Stimulated activated naive B cell treated with anti-CD40 and anti-IgM and Interleukin-4, amounts not matched to agents 10 μg/mL and 1 μg/mL and 100 μg/mL, for 72 hours (primary cell): Measurements from ENCODE around the gene ANO5.
A peak's percentile ranks its signal among the peaks of the same experiment; 100 is the strongest.

Experiments
- ATAC-seq, 2 donors: fragments of 150-1000 bp; cut with Tn5 transposase; replicated peaks; 2 replicates each; pipeline ENCODE4 v1.10.0; 2021; ENCODE audit warnings: moderate library complexity in 1 of 2
- DNase-seq: peaks from one replicate; pipeline ENCODE4 v3.0.0; 2021
- H3K27ac Mint-ChIP-seq: one replicate; pipeline ENCODE4 v1.8.0; 2022; ENCODE audit warnings: mild to moderate bottlenecking, mixed read lengths
- H3K27me3 Mint-ChIP-seq, 2 donors: one replicate each; pipeline ENCODE4 v1.8.0; 2022; ENCODE audit warnings: mixed read lengths in 2 of 2
- H3K36me3 Mint-ChIP-seq, 2 donors: one replicate each; pipeline ENCODE4 v1.8.0; 2022; ENCODE audit warnings: mixed read lengths in 2 of 2, mild to moderate bottlenecking in 1 of 2
- H3K4me1 Mint-ChIP-seq, 2 donors: one replicate each; pipeline ENCODE4 v1.8.0; 2022; ENCODE audit warnings: mixed read lengths in 2 of 2, mild to moderate bottlenecking in 1 of 2
- H3K4me3 Mint-ChIP-seq, 2 donors: one replicate each; pipeline ENCODE4 v1.8.0; 2022; ENCODE audit warnings: mild to moderate bottlenecking in 2 of 2, mixed read lengths in 2 of 2, moderate library complexity in 1 of 2
- H3K9me3 Mint-ChIP-seq, 2 donors: one replicate each; pipeline ENCODE4 v1.8.0; 2022; ENCODE audit warnings: mixed read lengths in 2 of 2, mild to moderate bottlenecking in 1 of 2

Gene ANO5

GRCh38 chr11:22192642-22193347 is at the start of gene ANO5:
Gene ANO5 (plus strand): TSS chr11:22193085. CDS start chr11:22193493, 408 bp downstream.
- Mint-ChIP-seq H3K4me1 (peaks cover 15 to 32% of the 10 kb centered on the region in 2 donors), H3K9me3 (peaks cover 0 to 7% of the 10 kb centered on the region in 2 donors), H3K4me3 (peak within 1 kb of the TSS; percentile 75 to 78), H3K27me3 (peaks cover 36 to 49% of the 10 kb centered on the region in 2 donors), H3K27ac (peak within 1 kb of the TSS; percentile 51), H3K36me3 (peaks cover 0 to 2% of the 10 kb centered on the region in 2 donors)
- DNase-seq (no peak), ATAC-seq (peak; percentile 31 to 32)

GRCh38 chr11:22151649-22152197 is 41.2 kb upstream of the ANO5 start:
- Mint-ChIP-seq H3K4me3 (no peak overlapping the region), H3K27me3 (no peaks in the 10 kb centered on the region), H3K27ac (no peak overlapping the region), H3K36me3 (no peaks in the 10 kb centered on the region), H3K4me1 (no peaks in the 10 kb centered on the region), H3K9me3 (peaks cover 0 to 3% of the 10 kb centered on the region in 2 donors)
- ATAC-seq, result no peak
- no peak for DNase-seq

GRCh38 chr11:22157531-22157930 is 35.4 kb upstream of the ANO5 start:
- DNase-seq, result no peak
- Mint-ChIP-seq H3K4me3 (no peak overlapping the region), H3K27me3 (peaks cover 0 to 6% of the 10 kb centered on the region in 2 donors), H3K36me3 (no peaks in the 10 kb centered on the region), H3K27ac (no peak overlapping the region), H3K9me3 (no peaks in the 10 kb centered on the region), H3K4me1 (no peaks in the 10 kb centered on the region)
- no peak for ATAC-seq

- H3K9me3 Mint-ChIP-seq, result no peaks in the 10 kb centered on the region
- DNase-seq, result no peak
- peaks cover 0 to 6% of the 10 kb centered on the region in 2 donors for H3K27me3 Mint-ChIP-seq
- H3K4me3 Mint-ChIP-seq, result no peak overlapping the region
- no peaks in the 10 kb centered on the region for H3K4me1 Mint-ChIP-seq
- ATAC-seq, result no peak
- H3K36me3 Mint-ChIP-seq, result no peaks in the 10 kb centered on the region
- no peak overlapping the region for H3K27ac Mint-ChIP-seq
These were observed 31.4 kb upstream of the ANO5 start for GRCh38 chr11:22161489-22161888.

GRCh38 chr11:22162756-22163155 is 30.1 kb upstream of the ANO5 start:
- no peak overlapping the region for H3K27ac Mint-ChIP-seq
- no peaks in the 10 kb centered on the region for H3K36me3 Mint-ChIP-seq
- H3K27me3 Mint-ChIP-seq, result peaks cover 0 to 5% of the 10 kb centered on the region in 2 donors
- no peaks in the 10 kb centered on the region for H3K9me3 Mint-ChIP-seq
- DNase-seq, result no peak
- no peak overlapping the region for H3K4me3 Mint-ChIP-seq
- no peak for ATAC-seq
- no peaks in the 10 kb centered on the region for H3K4me1 Mint-ChIP-seq

GRCh38 chr11:22163394-22163797 is 29.5 kb upstream of the ANO5 start:
- no peak overlapping the region for H3K4me3 Mint-ChIP-seq
- ATAC-seq, result peak; percentile 55 to 76
- H3K36me3 Mint-ChIP-seq, result no peaks in the 10 kb centered on the region
- H3K4me1 Mint-ChIP-seq, result no peaks in the 10 kb centered on the region
- no peaks in the 10 kb centered on the region for H3K27me3 Mint-ChIP-seq
- H3K9me3 Mint-ChIP-seq, result no peaks in the 10 kb centered on the region
- no peak for DNase-seq
- H3K27ac Mint-ChIP-seq, result no peak overlapping the region

GRCh38 chr11:22165087-22165486 is 27.8 kb upstream of the ANO5 start:
- H3K9me3 Mint-ChIP-seq, result no peaks in the 10 kb centered on the region
- ATAC-seq, result no peak
- no peaks in the 10 kb centered on the region for H3K27me3 Mint-ChIP-seq
- H3K4me1 Mint-ChIP-seq, result no peaks in the 10 kb centered on the region
- no peak overlapping the region for H3K27ac Mint-ChIP-seq
- H3K36me3 Mint-ChIP-seq, result no peaks in the 10 kb centered on the region
- DNase-seq, result no peak
- H3K4me3 Mint-ChIP-seq, result no peak overlapping the region

GRCh38 chr11:22165759-22166513 is 26.9 kb upstream of the ANO5 start:
- Mint-ChIP-seq H3K36me3 (no peaks in the 10 kb centered on the region), H3K27ac (no peak overlapping the region), H3K4me1 (no peaks in the 10 kb centered on the region), H3K27me3 (no peaks in the 10 kb centered on the region), H3K9me3 (no peaks in the 10 kb centered on the region), H3K4me3 (no peak overlapping the region)
- ATAC-seq (no peak), DNase-seq (no peak)

- Mint-ChIP-seq H3K27ac (no peak overlapping the region), H3K36me3 (no peaks in the 10 kb centered on the region), H3K4me1 (no peaks in the 10 kb centered on the region), H3K4me3 (no peak overlapping the region), H3K27me3 (no peaks in the 10 kb centered on the region), H3K9me3 (no peaks in the 10 kb centered on the region)
- ATAC-seq (no peak), DNase-seq (no peak)
These were observed 23.1 kb upstream of the ANO5 start for GRCh38 chr11:22169833-22170232.

- H3K27me3 Mint-ChIP-seq, result no peaks in the 10 kb centered on the region
- H3K27ac Mint-ChIP-seq, result no peak overlapping the region
- DNase-seq (no peak), ATAC-seq (no peak)
- H3K4me1 Mint-ChIP-seq, result no peaks in the 10 kb centered on the region
- no peaks in the 10 kb centered on the region for H3K9me3 Mint-ChIP-seq
- H3K4me3 Mint-ChIP-seq, result no peak overlapping the region
- H3K36me3 Mint-ChIP-seq, result no peaks in the 10 kb centered on the region
These were observed 19.4 kb upstream of the ANO5 start for GRCh38 chr11:22173532-22173931.

GRCh38 chr11:22177186-22177585 is 15.7 kb upstream of the ANO5 start:
- Mint-ChIP-seq H3K27me3 (no peaks in the 10 kb centered on the region), H3K4me3 (no peak overlapping the region), H3K4me1 (no peaks in the 10 kb centered on the region), H3K27ac (no peak overlapping the region), H3K9me3 (no peaks in the 10 kb centered on the region), H3K36me3 (no peaks in the 10 kb centered on the region)
- DNase-seq, result no peak
- ATAC-seq, result no peak

- H3K27ac Mint-ChIP-seq, result no peak overlapping the region
- no peaks in the 10 kb centered on the region for H3K27me3 Mint-ChIP-seq
- no peaks in the 10 kb centered on the region for H3K9me3 Mint-ChIP-seq
- H3K4me1 Mint-ChIP-seq, result no peaks in the 10 kb centered on the region
- no peak for DNase-seq
- no peak for ATAC-seq
- H3K36me3 Mint-ChIP-seq, result no peaks in the 10 kb centered on the region
- no peak overlapping the region for H3K4me3 Mint-ChIP-seq
These were observed 13.3 kb upstream of the ANO5 start for GRCh38 chr11:22179626-22180025.

- Mint-ChIP-seq H3K9me3 (no peaks in the 10 kb centered on the region), H3K27ac (no peak overlapping the region), H3K27me3 (no peaks in the 10 kb centered on the region), H3K36me3 (no peaks in the 10 kb centered on the region), H3K4me3 (no peak overlapping the region), H3K4me1 (no peaks in the 10 kb centered on the region)
- ATAC-seq (no peak), DNase-seq (no peak)
These were observed 12.8 kb upstream of the ANO5 start for GRCh38 chr11:22180131-22180530.

- Mint-ChIP-seq H3K9me3 (peaks cover 0 to 9% of the 10 kb centered on the region in 2 donors), H3K36me3 (peaks cover 0 to 2% of the 10 kb centered on the region in 2 donors), H3K4me3 (no peak overlapping the region), H3K27me3 (peaks cover 33 to 56% of the 10 kb centered on the region in 2 donors), H3K4me1 (peaks cover 15 to 32% of the 10 kb centered on the region in 2 donors), H3K27ac (no peak overlapping the region)
- ATAC-seq (no peak), DNase-seq (no peak)
These were observed 3.2 kb upstream of the ANO5 start for GRCh38 chr11:22189660-22190059.
